HepG2 (cell line): ENCODE results near the gene NKX2-3.

ENCODE experiments used
- FOXJ3 ChIP-seq: sonication (generic); formaldehyde crosslinking; IDR thresholded peaks from 2 replicates; pipeline ENCODE4 v1.4.0; 2020; ENCODE audit warnings: missing genetic modification reagents, mild to moderate bottlenecking, borderline replicate concordance
- HNRNPH1 ChIP-seq: fragments of 200-400 bp; formaldehyde crosslinking; optimal IDR thresholded peaks from 2 replicates; pipeline ENCODE3; 2017; ENCODE audit warnings: mild to moderate bottlenecking, low read depth, low read length
- IKZF1 ChIP-seq: fragments of 450-650 bp; IDR thresholded peaks from 2 replicates; pipeline ENCODE4 v1.7.1; 2016
- TF ChIP-seq, protein P1 (sequence below): sonication (generic); formaldehyde crosslinking; IDR thresholded peaks from 2 replicates; pipeline ENCODE4 v1.4.0; 2020; ENCODE audit warnings: mild to moderate bottlenecking, missing genetic modification reagents
- TF ChIP-seq, protein P2 (sequence below): sonication (generic); formaldehyde crosslinking; IDR thresholded peaks from 2 replicates; pipeline ENCODE4 v1.5.0; 2020; ENCODE audit warnings: mild to moderate bottlenecking, missing genetic modification reagents, moderate library complexity

- TF ChIP-seq, protein P1, sequence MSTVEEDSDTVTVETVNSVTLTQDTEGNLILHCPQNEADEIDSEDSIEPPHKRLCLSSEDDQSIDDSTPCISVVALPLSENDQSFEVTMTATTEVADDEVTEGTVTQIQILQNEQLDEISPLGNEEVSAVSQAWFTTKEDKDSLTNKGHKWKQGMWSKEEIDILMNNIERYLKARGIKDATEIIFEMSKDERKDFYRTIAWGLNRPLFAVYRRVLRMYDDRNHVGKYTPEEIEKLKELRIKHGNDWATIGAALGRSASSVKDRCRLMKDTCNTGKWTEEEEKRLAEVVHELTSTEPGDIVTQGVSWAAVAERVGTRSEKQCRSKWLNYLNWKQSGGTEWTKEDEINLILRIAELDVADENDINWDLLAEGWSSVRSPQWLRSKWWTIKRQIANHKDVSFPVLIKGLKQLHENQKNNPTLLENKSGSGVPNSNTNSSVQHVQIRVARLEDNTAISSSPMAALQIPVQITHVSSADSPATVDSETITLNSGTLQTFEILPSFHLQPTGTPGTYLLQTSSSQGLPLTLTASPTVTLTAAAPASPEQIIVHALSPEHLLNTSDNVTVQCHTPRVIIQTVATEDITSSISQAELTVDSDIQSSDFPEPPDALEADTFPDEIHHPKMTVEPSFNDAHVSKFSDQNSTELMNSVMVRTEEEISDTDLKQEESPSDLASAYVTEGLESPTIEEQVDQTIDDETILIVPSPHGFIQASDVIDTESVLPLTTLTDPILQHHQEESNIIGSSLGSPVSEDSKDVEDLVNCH (CRISPR knock-in tag) = no peak
- TF ChIP-seq HNRNPH1 (no peak), FOXJ3 (CRISPR knock-in tag) (no peak), IKZF1 (no peak)
- TF ChIP-seq, protein P2, sequence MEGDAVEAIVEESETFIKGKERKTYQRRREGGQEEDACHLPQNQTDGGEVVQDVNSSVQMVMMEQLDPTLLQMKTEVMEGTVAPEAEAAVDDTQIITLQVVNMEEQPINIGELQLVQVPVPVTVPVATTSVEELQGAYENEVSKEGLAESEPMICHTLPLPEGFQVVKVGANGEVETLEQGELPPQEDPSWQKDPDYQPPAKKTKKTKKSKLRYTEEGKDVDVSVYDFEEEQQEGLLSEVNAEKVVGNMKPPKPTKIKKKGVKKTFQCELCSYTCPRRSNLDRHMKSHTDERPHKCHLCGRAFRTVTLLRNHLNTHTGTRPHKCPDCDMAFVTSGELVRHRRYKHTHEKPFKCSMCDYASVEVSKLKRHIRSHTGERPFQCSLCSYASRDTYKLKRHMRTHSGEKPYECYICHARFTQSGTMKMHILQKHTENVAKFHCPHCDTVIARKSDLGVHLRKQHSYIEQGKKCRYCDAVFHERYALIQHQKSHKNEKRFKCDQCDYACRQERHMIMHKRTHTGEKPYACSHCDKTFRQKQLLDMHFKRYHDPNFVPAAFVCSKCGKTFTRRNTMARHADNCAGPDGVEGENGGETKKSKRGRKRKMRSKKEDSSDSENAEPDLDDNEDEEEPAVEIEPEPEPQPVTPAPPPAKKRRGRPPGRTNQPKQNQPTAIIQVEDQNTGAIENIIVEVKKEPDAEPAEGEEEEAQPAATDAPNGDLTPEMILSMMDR (CRISPR knock-in tag) = peak; percentile 85
Observed at GRCh38 chr10:99560277-99561126, 27.8 kb downstream of the NKX2-3 start.
